Mucosa of descending colon (tissue), 3 donors: ENCODE measurements around the gene GNAT2. TPM values are rescaled to one million over a fixed set of nuclear protein-coding genes. Genes with fewer than 3 reads are reported as not detected.

Experiments
- ATAC-seq: fragments of 200-7000 bp; cut with Tn5 transposase; one replicate; pipeline ENCODE4 v1.9.1; 2020; ENCODE audit warnings: mild to moderate bottlenecking, moderate library complexity
- DNase-seq, 3 donors: peaks; one replicate each; pipeline ENCODE4 v3.0.0-alpha.2; 2020
- H3K36me3 ChIP-seq: fragments of 200-600 bp; one replicate; pipeline ENCODE4 v1.8.0; 2021; ENCODE audit warnings: low read depth, mild to moderate bottlenecking
- H3K4me1 ChIP-seq: fragments of 200-600 bp; one replicate; pipeline ENCODE4 v1.8.0; 2021; ENCODE audit warnings: low read depth, mild to moderate bottlenecking
- H3K4me3 ChIP-seq: fragments of 200-600 bp; one replicate; pipeline ENCODE4 v1.8.0; 2021; ENCODE audit warnings: mild to moderate bottlenecking
- H3K9me3 ChIP-seq: fragments of 200-600 bp; one replicate; pipeline ENCODE4 v1.8.0; 2021; ENCODE audit warnings: mild to moderate bottlenecking
- CTCF ChIP-seq: fragments of 200-600 bp; IDR thresholded peaks from one replicate; pipeline ENCODE4 v1.8.0; 2022; ENCODE audit warnings: antibody characterized with exemption, mild to moderate bottlenecking
- intact Hi-C, 2 donors: fragments of 100-400 bp; cut with DNase I in 1 of 2; cut with micrococcal nuclease in 1 of 2; formaldehyde crosslinking; loops; one replicate each; pipeline versions ENCODE4 v1.11.0 to v1.11.1; 2022; cut with DNase I, micrococcal nuclease
- total RNA-seq, 3 donors: library from RNA; stranded (reverse); fragmentation: NEBNext Ultra II Directional in 2 of 3; extraction: Animal tissue kit (Norgen Biotek cat#: 25700) in 2 of 3; gene quantifications; one replicate each; pipeline versions ENCODE4 v1.2.1 to v1.2.4, GENCODE V29; 2021 to 2023
- donor health status: DM: no; HTN: no; CAD: no; lungs with moderate emphysema.
- donor health status: DM: no; HTN: no; CAD: no.
- donor health status: DM: no; HTN: yes; CAD: no.

Gene GNAT2
- total RNA-seq, 3 donors from 2014 or later = not detected

GRCh38 chr1:109632671-109633346 is 13.4 kb upstream of the GNAT2 start:
- no peak for TF ChIP-seq CTCF
- peaks cover 13% of the 10 kb centered on the region for H3K4me1 ChIP-seq
- DNase-seq = peak; percentile 51 to 68 (median 56)
- H3K36me3 ChIP-seq = no peaks in the 10 kb centered on the region
- ATAC-seq = peak; percentile 54
- H3K9me3 ChIP-seq = no peaks in the 10 kb centered on the region
- H3K4me3 ChIP-seq = no peak overlapping the region
- intact Hi-C loops = loop anchor here in 1 of 2 donors (10.0 kb wide), 1 partner anchor 88 kb away; the partner anchor contains the start of gene GNAI3

- H3K36me3 ChIP-seq = no peaks in the 10 kb centered on the region
- no peaks in the 10 kb centered on the region for H3K9me3 ChIP-seq
- intact Hi-C loops = loop anchor here in 1 of 2 donors (10.0 kb wide), 1 partner anchor 87 kb away; the partner anchor contains the start of gene GNAI3
- DNase-seq (peak in 1 of 3 donors; percentile 47), ATAC-seq (no peak)
- H3K4me1 ChIP-seq = peaks cover 13% of the 10 kb centered on the region
- H3K4me3 ChIP-seq = no peak overlapping the region
- no peak for TF ChIP-seq CTCF
These were observed 12.4 kb upstream of the GNAT2 start for GRCh38 chr1:109631513-109632505.

- Histone ChIP-seq H3K9me3 (no peaks in the 10 kb centered on the region), H3K36me3 (no peaks in the 10 kb centered on the region), H3K4me1 (peaks cover 12% of the 10 kb centered on the region), H3K4me3 (no peak overlapping the region)
- DNase-seq (no peak), ATAC-seq (no peak)
- no peak for TF ChIP-seq CTCF
- intact Hi-C loops = loop anchor here in 1 of 2 donors (10.0 kb wide), 1 partner anchor 86 kb away; the partner anchor contains the start of gene GNAI3
These were observed 11.6 kb upstream of the GNAT2 start for GRCh38 chr1:109630898-109631512.

GRCh38 chr1:109630081-109630897 is 10.9 kb upstream of the GNAT2 start:
- peaks cover 7% of the 10 kb centered on the region for H3K4me1 ChIP-seq
- no peaks in the 10 kb centered on the region for H3K9me3 ChIP-seq
- DNase-seq (peak in 1 of 3 donors; percentile 43), ATAC-seq (no peak)
- intact Hi-C loops = loop anchor here in 1 of 2 donors (10.0 kb wide), 1 partner anchor 85 kb away; the partner anchor contains the start of gene GNAI3
- no peak for TF ChIP-seq CTCF
- no peak overlapping the region for H3K4me3 ChIP-seq
- no peaks in the 10 kb centered on the region for H3K36me3 ChIP-seq
